Neural progenitor cell (in vitro differentiated cells): Measurements from ENCODE around the gene CACNB1.

Source experiments
- EZH2 ChIP-seq: fragments of 200-600 bp; sonication (generic); IDR thresholded peaks from 2 replicates; pipeline ENCODE4 v1.6.1; 2017; ENCODE audit warnings: antibody characterized with exemption, mild to moderate bottlenecking, moderate library complexity
- EZH2phosphoT487 ChIP-seq: fragments of 200-600 bp; sonication (generic); IDR thresholded peaks from 2 replicates; pipeline ENCODE4 v1.6.1; 2017; ENCODE audit warnings: antibody characterized with exemption
- TF ChIP-seq, protein P1 (sequence below): fragments of 200-600 bp; sonication (generic); IDR thresholded peaks from 2 replicates; pipeline ENCODE4 v1.5.1; 2017; ENCODE audit warnings: antibody characterized with exemption, mild to moderate bottlenecking

DNA sequence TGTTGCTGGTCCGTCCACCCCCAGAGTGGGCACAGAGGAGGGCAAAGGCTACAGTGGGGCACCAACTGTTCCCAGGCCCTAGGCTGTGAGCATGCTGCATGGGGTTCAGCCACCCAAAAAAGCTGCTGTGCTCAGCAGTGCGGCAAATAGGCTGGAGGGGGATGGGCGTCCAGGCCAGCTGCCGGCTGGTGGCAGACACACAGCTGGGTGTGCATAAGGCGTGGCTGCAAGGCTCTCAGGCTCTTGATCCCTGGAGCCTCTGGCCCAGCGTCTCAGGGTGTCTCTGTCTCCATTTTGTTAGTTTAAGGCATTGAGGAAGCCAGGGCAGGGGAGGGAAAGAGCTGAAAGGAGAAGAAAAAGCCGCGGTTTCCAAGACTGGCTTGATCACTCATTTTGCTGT, 11.4 kb upstream of the CACNB1 start:
- TF ChIP-seq EZH2: no peak
- TF ChIP-seq, protein P1, sequence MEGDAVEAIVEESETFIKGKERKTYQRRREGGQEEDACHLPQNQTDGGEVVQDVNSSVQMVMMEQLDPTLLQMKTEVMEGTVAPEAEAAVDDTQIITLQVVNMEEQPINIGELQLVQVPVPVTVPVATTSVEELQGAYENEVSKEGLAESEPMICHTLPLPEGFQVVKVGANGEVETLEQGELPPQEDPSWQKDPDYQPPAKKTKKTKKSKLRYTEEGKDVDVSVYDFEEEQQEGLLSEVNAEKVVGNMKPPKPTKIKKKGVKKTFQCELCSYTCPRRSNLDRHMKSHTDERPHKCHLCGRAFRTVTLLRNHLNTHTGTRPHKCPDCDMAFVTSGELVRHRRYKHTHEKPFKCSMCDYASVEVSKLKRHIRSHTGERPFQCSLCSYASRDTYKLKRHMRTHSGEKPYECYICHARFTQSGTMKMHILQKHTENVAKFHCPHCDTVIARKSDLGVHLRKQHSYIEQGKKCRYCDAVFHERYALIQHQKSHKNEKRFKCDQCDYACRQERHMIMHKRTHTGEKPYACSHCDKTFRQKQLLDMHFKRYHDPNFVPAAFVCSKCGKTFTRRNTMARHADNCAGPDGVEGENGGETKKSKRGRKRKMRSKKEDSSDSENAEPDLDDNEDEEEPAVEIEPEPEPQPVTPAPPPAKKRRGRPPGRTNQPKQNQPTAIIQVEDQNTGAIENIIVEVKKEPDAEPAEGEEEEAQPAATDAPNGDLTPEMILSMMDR: no peak
- TF ChIP-seq EZH2phosphoT487: no peak
